Rectal smooth muscle tissue (tissue), 1 donor: ENCODE results near the gene FAM236A.
"Not testable (repeated sequence)": the region's sequence is repeated elsewhere in the genome, so short reads cannot be mapped to it uniquely, and the experiment has no call there.

Experiments
- H3K27ac ChIP-seq: one replicate; pipeline ENCODE4 v1.7.0; 2013; ENCODE audit warnings: low read depth, low read length, inconsistent platforms
- H3K27me3 ChIP-seq: one replicate; pipeline ENCODE4 v1.7.0; 2013; ENCODE audit warnings: low read length; ENCODE audit not compliant: control insufficient read depth, insufficient read depth
- H3K36me3 ChIP-seq: one replicate; pipeline ENCODE4 v1.7.0; 2013; ENCODE audit warnings: low read length; ENCODE audit not compliant: control insufficient read depth, insufficient read depth
- H3K4me1 ChIP-seq: one replicate; pipeline ENCODE4 v1.7.0; 2013; ENCODE audit warnings: low read length; ENCODE audit not compliant: control insufficient read depth, insufficient read depth
- H3K4me3 ChIP-seq: one replicate; pipeline ENCODE4 v1.7.0; 2013; ENCODE audit warnings: low read length
- H3K9ac ChIP-seq: one replicate; pipeline ENCODE4 v1.7.0; 2013; ENCODE audit warnings: low read length

The FAM236A gene

GRCh38 chrX:72937906-72938305 lies at the start of gene FAM236A:
TSS of gene FAM236A (plus strand) at chrX:72938206. CDS start at chrX:72938263, 57 bp downstream.
- H3K4me1 ChIP-seq, H3K4me3 ChIP-seq, H3K27ac ChIP-seq, H3K9ac ChIP-seq, H3K36me3 ChIP-seq, H3K27me3 ChIP-seq: not testable (repeated sequence)

GRCh38 chrX:72889740-72890139 lies 48.3 kb upstream of the FAM236A start:
- not testable (repeated sequence) for H3K36me3 ChIP-seq, H3K9ac ChIP-seq, H3K27ac ChIP-seq, H3K27me3 ChIP-seq, H3K4me3 ChIP-seq, H3K4me1 ChIP-seq

DNA sequence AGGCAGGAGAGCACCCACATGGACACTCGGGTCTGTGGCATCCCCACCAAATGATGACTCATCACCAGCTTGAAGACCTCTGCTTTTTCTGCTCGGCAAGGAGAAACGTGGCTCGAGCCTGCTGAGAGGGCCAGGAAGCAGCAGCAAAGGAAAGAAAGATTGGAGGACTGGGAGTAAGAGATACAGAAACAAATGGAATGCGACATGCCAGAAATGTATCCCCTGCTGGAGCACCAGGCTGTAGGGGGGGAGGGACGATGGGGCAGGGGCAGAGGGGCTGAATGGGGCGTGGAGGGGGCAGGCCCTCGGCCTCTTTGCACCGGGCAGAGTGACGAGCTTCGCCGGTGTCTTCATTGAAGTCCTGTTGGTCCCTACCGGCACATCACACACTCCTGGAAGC lies 25.7 kb upstream of the FAM236A start, which contains the start of gene FAM236C:
FAM236C (plus strand) TSS at position 301 of the 400 bp plus-strand sequence. CDS start 100 bp downstream, outside the sequence.
- not testable (repeated sequence) for H3K4me1 ChIP-seq, H3K9ac ChIP-seq, H3K36me3 ChIP-seq, H3K27ac ChIP-seq, H3K27me3 ChIP-seq, H3K4me3 ChIP-seq

GRCh38 chrX:72916096-72916495 lies 21.9 kb upstream of the FAM236A start:
- H3K9ac ChIP-seq, H3K27me3 ChIP-seq, H3K4me1 ChIP-seq, H3K27ac ChIP-seq, H3K36me3 ChIP-seq, H3K4me3 ChIP-seq: not testable (repeated sequence)

GRCh38 chrX:72932283-72932682 lies 5.7 kb upstream of the FAM236A start:
- not testable (repeated sequence) for H3K36me3 ChIP-seq, H3K27me3 ChIP-seq, H3K4me3 ChIP-seq, H3K9ac ChIP-seq, H3K27ac ChIP-seq, H3K4me1 ChIP-seq

DNA sequence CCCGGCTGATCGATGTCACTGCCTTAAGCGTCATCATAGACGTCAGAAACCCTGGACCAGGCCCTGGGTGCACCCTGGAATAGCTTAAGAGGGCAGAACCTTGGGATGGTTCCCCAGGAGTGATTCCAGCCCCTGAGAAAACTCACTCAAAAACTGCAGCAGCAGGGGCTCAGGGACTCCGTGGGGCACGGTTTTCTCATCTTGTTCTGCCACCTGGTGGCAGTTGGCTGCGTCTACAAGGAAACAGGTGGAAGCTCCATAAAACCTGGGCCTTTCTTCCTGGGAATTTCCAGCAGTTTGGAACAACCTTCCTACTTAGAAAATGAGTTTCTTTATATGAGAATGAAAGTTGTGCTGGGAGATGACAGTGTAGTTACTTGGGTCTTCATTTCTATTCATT lies 1.6 kb upstream of the FAM236A start:
- H3K9ac ChIP-seq, H3K4me3 ChIP-seq, H3K4me1 ChIP-seq: not testable (repeated sequence)

DNA sequence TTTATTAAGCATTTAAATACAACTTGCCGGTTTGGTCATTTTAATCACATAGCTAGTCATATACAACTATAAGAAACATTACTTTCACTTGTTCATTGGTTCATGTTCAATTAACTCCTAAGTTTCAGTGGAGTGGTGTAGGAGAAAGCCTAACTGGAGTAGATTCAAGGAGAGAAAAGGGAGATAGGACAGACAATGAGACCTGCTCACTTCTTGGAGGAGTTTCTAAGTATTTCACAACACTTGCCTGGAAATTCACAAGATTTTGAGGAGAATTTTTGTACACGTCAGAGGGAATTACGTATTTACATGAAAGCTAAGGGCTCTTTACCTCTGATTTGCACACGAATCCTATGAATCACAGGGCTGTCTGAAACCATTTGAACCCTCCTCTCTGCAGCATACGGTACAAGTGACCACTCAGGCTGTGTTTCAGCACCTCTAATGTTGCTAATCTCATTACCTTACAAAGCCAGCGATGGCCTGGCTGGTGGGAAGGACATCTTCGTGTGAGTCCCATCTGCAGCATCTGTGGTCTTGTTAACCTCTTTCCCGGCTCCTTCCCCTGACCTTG lies 1.0 kb upstream of the FAM236A start:
- not testable (repeated sequence) for H3K4me1 ChIP-seq, H3K4me3 ChIP-seq, H3K36me3 ChIP-seq, H3K27ac ChIP-seq, H3K9ac ChIP-seq, H3K27me3 ChIP-seq

More for the DNA sequence above, 1.6 kb upstream of the FAM236A start:
- not testable (repeated sequence) for H3K27ac ChIP-seq, H3K27me3 ChIP-seq, H3K36me3 ChIP-seq

DNA sequence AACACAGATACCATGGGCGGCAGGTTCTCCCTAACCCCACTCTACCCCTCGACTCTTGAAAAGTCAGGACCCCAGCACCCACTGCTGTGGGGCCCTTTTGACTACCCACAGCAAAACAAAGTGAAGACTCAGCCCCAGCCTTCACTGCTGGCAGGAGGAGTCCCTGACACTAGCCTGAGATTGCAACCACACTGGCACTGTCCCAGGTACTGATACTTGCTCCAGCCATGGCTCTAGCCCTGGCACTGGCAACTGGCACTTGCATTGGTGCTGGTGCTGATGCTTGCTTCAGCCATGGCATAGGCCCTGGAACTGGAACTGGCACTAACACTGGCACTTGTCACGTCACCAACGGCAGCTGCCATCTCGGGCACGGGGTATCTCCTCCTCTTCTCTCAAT lies 4.3 kb downstream of the FAM236A start:
- H3K4me1 ChIP-seq, H3K27ac ChIP-seq, H3K27me3 ChIP-seq, H3K36me3 ChIP-seq, H3K4me3 ChIP-seq, H3K9ac ChIP-seq: not testable (repeated sequence)

DNA sequence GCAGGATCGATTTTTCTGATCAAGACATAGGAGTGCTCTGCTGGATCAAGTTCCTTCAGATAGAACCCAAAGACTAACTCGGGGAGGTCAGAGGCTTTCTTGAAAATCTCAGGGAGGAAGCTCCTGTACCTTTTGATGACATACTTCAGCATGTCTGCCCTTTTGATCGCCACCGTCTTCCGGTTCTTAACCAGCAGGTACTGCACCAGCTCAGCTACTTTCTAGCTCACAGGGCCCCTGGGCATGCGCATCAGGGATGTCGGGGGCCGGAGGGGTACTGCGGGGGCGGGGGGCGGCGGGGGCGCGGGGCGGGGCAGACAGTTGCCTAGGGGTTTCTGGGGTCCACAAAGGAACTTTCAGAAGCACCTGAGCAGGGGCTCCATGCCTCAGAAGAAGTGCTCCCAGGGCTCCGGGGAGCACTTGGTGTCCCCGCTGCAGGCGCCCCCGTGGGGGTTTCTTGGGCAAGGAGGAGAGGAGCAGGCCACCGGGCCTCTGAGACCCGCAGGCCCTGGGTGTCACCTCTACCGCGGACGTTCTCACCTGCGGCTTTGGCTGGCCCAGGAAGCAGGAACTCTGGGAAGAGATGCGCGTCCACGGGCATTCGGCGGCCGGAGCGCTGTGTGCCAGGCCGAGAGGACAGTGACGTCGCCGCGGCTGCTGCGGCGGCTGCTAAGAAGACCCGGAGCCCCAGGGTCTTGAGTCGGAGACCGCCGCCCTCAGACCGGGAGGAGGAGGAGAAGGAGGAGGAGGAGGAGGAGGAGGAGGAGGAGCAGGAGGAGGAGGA lies 5.2 kb downstream of the FAM236A start:
- H3K27me3 ChIP-seq, H3K4me1 ChIP-seq, H3K4me3 ChIP-seq, H3K9ac ChIP-seq, H3K36me3 ChIP-seq, H3K27ac ChIP-seq: not testable (repeated sequence)

GRCh38 chrX:72943819-72944169 lies 5.8 kb downstream of the FAM236A start, which contains the start of gene DMRTC1:
TSS of gene DMRTC1 (minus strand) at chrX:72943837. CDS start at chrX:72875694, 68,143 bp downstream.
- not testable (repeated sequence) for H3K36me3 ChIP-seq, H3K9ac ChIP-seq, H3K27me3 ChIP-seq, H3K4me3 ChIP-seq, H3K4me1 ChIP-seq, H3K27ac ChIP-seq

DNA sequence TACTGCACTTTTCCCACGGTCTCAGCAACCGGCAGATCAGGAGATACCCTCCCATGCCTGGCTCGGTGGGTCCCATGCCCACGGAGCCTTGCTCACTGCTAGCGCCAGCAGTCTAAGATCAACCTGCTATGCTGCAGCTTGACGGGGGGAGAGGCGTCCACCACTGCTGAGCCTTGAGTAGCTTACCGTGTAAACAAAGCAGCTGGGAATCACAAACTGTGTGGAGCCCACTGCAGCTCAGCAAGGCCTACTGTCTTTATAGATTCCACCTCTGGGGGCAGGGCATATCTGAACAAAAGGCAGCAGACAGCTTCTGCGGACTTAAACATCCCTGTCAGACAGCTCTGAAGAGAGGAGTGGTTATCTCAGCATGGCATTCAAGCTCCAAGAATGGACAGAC lies 22.0 kb downstream of the FAM236A start:
- H3K27me3 ChIP-seq, H3K9ac ChIP-seq, H3K36me3 ChIP-seq, H3K27ac ChIP-seq, H3K4me1 ChIP-seq, H3K4me3 ChIP-seq: not testable (repeated sequence)

- H3K4me3 ChIP-seq, H3K27me3 ChIP-seq, H3K36me3 ChIP-seq, H3K27ac ChIP-seq, H3K9ac ChIP-seq, H3K4me1 ChIP-seq: not testable (repeated sequence)
Measured at GRCh38 chrX:72971859-72972258, 33.9 kb downstream of the FAM236A start.

GRCh38 chrX:72974885-72975284 lies 36.9 kb downstream of the FAM236A start:
- H3K36me3 ChIP-seq, H3K27me3 ChIP-seq, H3K27ac ChIP-seq, H3K9ac ChIP-seq, H3K4me1 ChIP-seq, H3K4me3 ChIP-seq: not testable (repeated sequence)
